ENCODE results near the gene CNR2. TPM values are rescaled to one million over a fixed set of nuclear protein-coding genes. Genes with fewer than 3 reads are reported as not detected.
A peak's percentile ranks its signal among the peaks of the same experiment; 100 is the strongest.

Gene CNR2
- total RNA-seq, 1 donor, result not detected

DNA sequence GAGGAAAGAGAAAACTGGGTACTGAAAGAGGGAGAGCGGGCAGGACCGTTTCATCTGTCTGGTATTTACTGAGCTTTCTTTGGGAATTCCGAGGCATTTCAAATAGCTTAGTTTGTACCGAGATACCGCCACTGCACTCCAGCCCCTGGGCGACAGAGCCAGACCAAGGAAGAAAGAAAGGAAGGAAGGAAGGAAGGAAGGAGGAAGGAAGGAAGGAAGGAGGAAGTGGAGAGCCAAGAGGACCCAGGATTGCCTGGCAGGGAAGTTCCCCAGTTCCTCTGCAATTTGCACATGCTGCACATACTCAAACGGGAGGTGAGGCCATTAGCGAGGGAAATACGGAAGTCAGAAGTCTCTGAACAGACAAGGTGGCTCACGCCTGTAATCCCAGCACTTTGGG is 44.1 kb downstream of the CNR2 start:
- H3K4me3 ChIP-seq (ENCODE audit: low read depth, low read length), result peak overlapping the region; percentile 68
- TF ChIP-seq, protein P1, sequence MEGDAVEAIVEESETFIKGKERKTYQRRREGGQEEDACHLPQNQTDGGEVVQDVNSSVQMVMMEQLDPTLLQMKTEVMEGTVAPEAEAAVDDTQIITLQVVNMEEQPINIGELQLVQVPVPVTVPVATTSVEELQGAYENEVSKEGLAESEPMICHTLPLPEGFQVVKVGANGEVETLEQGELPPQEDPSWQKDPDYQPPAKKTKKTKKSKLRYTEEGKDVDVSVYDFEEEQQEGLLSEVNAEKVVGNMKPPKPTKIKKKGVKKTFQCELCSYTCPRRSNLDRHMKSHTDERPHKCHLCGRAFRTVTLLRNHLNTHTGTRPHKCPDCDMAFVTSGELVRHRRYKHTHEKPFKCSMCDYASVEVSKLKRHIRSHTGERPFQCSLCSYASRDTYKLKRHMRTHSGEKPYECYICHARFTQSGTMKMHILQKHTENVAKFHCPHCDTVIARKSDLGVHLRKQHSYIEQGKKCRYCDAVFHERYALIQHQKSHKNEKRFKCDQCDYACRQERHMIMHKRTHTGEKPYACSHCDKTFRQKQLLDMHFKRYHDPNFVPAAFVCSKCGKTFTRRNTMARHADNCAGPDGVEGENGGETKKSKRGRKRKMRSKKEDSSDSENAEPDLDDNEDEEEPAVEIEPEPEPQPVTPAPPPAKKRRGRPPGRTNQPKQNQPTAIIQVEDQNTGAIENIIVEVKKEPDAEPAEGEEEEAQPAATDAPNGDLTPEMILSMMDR (IDR thresholded peaks at IDR 0.05; ENCODE audit: insufficient read depth, low read depth, low read length), result no peak

DNA sequence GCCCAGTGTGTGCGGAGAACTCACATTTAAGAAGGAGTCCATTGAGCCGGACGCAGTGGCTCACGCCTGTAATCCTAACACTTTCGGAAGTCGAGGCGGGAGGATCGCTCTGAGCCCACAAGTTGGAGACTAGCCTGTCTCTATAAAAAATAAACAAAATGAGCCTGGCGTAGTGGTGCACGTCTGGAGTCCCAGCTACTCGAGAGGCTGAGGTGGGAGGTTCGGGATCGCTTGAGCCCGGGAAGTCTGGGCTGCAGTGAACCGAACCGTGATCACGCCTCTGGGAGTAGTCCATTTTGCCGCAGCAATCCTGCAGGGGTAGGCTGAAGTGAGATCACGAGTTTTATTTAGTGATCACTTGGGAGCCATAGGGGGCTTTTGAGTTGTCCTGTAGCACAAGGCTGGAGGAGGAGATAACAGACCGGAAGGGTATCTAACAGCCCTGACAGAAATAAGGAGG is 44.6 kb downstream of the CNR2 start:
- DNase-seq (ENCODE audit: low read depth), result no peak
- TF ChIP-seq, protein P1 (IDR thresholded peaks at IDR 0.05; ENCODE audit: insufficient read depth, low read depth, low read length), result no peak
- H3K4me3 ChIP-seq (ENCODE audit: low read depth, low read length), result peak overlapping the region; percentile 68

More for the DNA sequence above, 44.1 kb downstream of the CNR2 start:
- no peak for DNase-seq (ENCODE audit: low read depth)

DNA sequence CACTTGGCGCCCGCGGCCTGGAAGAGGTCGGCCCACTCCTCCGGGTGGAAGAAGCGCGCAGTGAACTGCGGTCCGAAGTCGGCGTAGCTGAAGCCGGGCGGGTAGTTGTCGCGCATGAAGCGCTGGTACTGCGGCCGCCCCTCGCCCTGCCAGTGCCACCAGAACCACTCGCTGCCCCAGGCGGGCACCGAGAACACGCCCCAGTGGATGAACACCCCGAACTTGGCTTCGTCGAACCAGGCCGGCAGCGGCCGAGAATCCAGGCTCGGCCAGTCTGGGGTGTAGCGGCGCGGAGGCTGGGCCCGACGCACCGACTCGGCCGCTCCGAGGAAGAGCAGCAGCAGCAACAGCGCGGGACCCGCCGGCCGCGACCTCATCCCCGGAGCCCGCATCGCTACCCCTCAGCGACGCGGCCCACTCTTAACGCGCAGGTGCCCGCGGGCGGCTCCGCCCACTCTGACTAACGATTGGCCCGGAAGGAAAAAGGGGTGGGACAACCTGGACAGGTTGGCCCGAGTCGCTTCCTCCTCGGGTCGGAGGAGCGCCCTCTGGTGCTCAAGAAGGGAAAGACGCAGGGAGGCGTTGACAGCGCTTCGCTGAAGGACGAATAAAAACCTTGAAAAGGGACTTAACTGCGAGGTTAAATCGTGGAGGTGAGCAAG is 45.1 kb downstream of the CNR2 start, which contains the start of gene FUCA1:
TSS of gene FUCA1 (minus strand) at position 396 of the 662 bp plus-strand sequence. CDS start at position 392, 4 bp downstream.
- TF ChIP-seq, protein P1 (IDR thresholded peaks at IDR 0.05; ENCODE audit: insufficient read depth, low read depth, low read length), result peak; percentile 96
- H3K4me3 ChIP-seq (ENCODE audit: low read depth, low read length), result peak within 1 kb of the TSS; percentile 68

DNA sequence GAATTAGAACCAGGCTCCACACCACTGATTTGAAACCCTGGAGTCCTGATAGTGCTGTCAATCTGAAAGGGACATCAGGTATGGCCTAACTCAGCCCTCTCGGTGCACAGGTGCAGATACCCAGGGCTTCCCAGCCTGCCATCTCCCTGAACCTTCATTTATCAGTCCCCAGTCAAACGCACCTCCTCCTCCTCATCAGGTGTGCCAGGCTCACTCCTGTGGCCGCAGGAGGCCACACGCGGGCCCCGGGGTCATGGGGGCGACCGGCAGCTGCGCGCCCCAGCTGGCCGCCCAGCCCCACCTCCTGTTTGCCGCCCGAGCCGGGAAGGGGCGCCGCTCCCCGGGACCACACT is 45.6 kb downstream of the CNR2 start:
- H3K4me3 ChIP-seq (ENCODE audit: low read depth, low read length), result peak overlapping the region; percentile 68
- DNase-seq (ENCODE audit: low read depth), result no peak
- TF ChIP-seq, protein P1 (IDR thresholded peaks at IDR 0.05; ENCODE audit: insufficient read depth, low read depth, low read length), result no peak

More for the DNA sequence above, 45.1 kb downstream of the CNR2 start, which contains the start of gene FUCA1:
- peak; percentile 79 for DNase-seq (ENCODE audit: low read depth)

DNA sequence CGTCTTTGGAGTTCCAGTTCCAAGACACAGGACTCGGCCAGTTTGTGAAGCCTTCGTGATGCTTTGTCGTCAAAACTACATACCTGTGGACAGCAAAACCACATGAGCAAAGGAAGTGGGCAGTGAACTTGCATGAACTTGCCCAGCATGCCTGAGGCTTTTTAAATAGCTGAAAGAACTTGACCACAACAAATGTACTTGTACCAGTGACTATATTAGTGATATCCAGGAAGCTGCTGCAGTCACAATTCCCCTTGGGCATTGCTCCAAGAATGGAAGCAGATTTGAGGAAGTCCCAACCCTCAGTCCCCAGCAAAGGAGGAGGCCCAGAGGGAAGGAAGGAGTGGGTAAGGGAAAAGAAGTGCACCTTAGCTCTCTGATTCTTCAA is 47.6 kb downstream of the CNR2 start:
- TF ChIP-seq, protein P1 (IDR thresholded peaks at IDR 0.05; ENCODE audit: insufficient read depth, low read depth, low read length), result no peak
- H3K4me3 ChIP-seq (ENCODE audit: low read depth, low read length), result no peak overlapping the region
- DNase-seq (ENCODE audit: low read depth), result peak; percentile 11

DNA sequence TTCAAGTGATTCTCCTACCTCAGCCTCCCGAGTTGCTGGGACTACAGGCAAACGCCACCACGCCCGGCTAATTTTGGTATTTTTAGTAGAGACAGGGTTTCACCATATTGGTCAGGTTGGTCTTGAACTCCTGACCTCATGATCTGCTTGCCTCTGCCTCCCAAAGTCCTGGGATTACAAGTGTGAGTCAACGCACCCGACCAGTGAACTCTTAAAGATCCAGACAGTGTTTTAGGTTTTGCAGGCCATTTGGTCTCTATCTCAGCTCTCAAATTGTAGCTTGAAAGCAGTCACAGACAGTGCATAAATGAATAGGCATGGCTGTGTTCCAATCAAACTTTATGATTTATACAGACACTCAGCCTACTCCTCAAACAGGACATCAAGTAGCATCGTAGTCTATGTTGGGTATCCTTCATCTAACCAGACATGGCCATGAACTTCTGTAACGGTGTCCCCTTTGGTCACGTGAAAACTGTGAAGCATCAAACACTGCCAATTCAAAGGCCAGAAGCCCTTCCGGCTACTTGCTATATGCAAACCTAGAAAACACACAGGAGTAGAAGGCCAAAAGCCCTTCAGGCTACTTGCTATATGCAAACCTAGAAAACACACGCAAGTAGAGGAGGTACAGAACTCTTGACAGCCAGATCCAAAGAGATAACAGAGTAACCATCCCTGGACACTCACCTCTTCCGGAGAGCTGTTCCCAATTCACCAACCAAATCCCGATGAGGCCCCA is 48.2 kb downstream of the CNR2 start:
- no peak overlapping the region for H3K4me3 ChIP-seq (ENCODE audit: low read depth, low read length)
- DNase-seq (ENCODE audit: low read depth), result no peak
- TF ChIP-seq, protein P1 (IDR thresholded peaks at IDR 0.05; ENCODE audit: insufficient read depth, low read depth, low read length), result no peak

Data from fibroblast of villous mesenchyme (primary cell).